GM18861 (cell line): Measurements from ENCODE around the gene VDR.

Source experiments
- ATAC-seq: cut with Tn5 transposase; IDR thresholded peaks from one replicate; pipeline ENCODE4 v1.9.1; 2021; ENCODE audit not compliant: unreplicated experiment

The VDR gene

GRCh38 chr12:47896022-47896421, 8.8 kb downstream of the VDR start:
- no peak for ATAC-seq

- ATAC-seq = no peak
These were observed 10.1 kb downstream of the VDR start for GRCh38 chr12:47894652-47895051.

- peak; percentile 44 for ATAC-seq
These were observed 10.7 kb downstream of the VDR start for GRCh38 chr12:47894068-47894467.

DNA sequence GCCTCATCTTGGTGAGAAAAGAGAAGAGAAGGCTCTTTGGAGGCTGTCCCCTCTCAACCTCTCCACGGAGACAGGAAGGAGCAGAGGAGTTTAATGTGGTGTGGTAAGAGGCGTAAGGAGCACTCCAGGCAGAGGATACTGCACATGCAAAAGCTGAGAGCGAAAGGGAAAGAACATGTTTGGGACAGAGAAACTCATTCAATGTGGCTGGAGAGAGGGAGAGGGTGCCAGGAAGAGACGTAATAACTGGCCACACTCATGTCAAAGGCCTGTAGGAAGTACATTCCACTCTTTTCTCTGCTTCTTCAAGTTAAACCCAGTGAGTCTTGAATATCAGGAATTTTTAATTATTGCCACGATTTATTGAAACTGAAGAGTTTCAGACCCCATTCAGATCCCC, 12.0 kb downstream of the VDR start:
- ATAC-seq = no peak

DNA sequence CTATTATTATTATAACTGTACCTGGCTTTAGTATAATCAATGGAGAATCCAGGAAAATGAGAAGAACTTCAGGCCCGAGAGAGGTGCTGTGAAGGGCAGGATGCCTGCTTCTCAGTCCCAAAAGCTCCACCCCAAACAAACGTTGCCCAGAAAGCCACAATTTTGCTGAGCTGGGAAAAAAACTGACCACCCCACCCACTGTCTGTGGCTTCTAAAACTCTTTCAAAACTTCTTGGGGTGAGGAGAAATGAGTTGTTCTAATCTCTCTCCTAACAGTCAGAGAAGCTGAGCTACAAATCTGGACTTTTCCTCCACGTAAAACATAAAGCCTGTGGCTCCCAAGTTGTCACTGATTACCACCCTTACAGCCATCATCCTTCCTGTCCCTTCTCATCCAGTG, 13.4 kb downstream of the VDR start:
- no peak for ATAC-seq

DNA sequence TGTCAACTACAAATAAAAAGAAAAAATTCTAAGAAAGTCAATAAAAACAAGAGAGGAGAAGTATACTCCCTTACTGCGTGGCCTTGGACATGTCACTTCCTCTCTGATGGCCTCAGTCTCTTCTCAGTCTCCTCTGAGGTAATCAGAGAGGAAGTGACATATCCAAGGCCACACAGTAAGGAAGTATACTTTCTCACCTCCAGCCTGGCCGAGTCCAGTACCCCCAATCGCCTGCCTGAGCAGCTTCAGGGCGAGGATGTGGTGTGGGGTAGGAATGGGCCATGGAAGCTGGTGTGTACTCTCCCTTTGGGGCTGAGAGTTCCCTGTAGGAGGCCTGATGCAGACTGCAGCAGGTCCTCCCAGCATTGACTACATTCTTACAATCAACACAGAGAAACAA, 15.8 kb downstream of the VDR start:
- ATAC-seq = peak; percentile 43

DNA sequence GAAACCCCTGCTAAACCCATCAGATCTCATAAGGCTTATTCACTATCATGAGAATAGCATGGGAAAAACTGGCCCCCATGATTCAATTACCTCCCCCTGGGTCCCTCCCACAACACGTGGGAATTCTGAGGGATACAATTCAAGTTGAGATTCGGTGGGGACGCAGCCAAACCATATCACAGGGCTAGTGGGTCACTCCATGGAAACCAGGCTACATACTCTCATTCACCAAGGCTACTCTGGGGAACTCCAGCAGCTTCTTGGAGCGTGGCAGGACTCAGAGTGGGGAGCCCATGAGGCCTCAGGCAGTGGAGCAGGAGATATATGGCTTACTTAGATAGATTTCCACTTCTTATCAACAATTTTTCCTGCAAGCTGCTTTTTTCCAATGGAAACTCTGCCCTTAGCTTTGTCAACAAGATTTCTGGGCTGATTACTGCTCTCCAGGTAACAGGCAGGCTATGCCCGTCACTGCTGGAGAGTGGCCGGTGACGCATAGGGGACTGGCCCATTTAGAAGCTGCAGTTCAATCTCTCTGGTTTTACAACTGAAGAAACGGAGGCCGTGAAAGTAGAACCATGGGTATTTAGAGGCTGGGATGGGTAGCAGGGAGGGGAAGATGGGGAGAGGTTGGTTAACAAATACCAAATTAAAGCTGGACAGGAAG, 16.5 kb downstream of the VDR start:
- ATAC-seq = no peak

DNA sequence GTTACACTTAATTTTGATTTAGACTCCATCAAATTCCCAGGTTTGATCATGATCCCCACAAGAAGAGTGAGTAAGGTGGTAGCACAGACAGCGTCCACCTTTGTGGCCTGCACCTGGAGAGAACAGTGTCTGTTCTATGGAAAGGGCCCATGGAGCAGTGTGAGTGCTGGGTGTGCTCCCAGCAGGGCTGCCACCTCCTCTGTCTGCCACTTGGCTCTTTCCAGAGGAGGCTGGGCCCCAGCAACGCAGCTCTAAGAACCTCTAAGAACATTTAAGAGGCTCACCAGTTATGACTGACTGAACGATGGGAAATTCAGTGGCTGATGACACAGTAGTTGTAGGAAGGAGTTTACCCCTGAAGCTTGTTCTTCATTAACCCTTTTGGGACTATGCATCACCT, 17.3 kb downstream of the VDR start:
- ATAC-seq = no peak

- ATAC-seq = no peak
These were observed 18.1 kb downstream of the VDR start for GRCh38 chr12:47886510-47887240.

GRCh38 chr12:47885566-47885965, 19.2 kb downstream of the VDR start:
- ATAC-seq = no peak

GRCh38 chr12:47885012-47885501, 19.7 kb downstream of the VDR start:
- ATAC-seq = peak; percentile 33

GRCh38 chr12:47884501-47884900, 20.3 kb downstream of the VDR start:
- no peak for ATAC-seq

GRCh38 chr12:47883663-47884195, 21.1 kb downstream of the VDR start:
- no peak for ATAC-seq

DNA sequence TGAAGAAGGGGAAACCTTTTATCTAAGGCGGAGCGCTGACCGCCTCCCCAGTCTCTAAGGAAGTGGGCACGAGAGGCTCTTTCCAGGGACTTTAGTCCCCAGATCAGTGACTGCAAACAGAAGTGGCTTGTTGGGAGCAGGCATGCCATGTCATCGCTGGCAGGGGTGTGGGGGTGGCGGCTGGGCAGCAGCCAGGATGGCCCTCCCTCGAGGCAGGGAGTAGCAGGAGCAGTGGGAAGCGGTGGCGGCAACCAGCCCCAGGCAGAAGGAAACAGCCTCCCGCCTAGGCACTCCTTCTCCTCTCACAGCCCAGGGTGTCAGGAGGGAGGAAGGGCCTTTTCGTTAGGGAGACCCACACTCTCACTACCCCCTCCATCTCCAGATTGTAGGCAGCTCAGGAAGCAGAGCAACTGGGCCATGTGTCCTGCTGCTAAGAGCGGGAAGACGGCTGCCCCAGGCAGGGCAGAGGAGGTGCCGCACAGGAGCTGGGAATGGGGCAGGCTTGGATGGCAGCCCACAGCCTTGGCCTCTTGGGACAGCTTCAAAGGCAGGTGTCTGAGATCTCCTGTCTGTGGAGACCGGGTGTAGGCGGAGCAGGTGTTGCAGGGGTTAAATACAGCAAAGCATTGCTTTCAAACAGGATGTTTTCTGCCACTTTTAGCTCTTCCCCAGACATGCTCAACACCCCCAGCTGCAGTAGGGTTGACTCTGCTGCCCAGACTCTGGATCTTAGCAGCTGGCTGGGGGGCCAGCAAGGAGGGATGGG, 21.8 kb downstream of the VDR start:
- ATAC-seq = peak; percentile 82

- ATAC-seq = no peak
These were observed 22.9 kb downstream of the VDR start for GRCh38 chr12:47881826-47882427.

- no peak for ATAC-seq
These were observed 23.7 kb downstream of the VDR start for GRCh38 chr12:47881051-47881450.

GRCh38 chr12:47878918-47879481, 25.8 kb downstream of the VDR start:
- no peak for ATAC-seq

DNA sequence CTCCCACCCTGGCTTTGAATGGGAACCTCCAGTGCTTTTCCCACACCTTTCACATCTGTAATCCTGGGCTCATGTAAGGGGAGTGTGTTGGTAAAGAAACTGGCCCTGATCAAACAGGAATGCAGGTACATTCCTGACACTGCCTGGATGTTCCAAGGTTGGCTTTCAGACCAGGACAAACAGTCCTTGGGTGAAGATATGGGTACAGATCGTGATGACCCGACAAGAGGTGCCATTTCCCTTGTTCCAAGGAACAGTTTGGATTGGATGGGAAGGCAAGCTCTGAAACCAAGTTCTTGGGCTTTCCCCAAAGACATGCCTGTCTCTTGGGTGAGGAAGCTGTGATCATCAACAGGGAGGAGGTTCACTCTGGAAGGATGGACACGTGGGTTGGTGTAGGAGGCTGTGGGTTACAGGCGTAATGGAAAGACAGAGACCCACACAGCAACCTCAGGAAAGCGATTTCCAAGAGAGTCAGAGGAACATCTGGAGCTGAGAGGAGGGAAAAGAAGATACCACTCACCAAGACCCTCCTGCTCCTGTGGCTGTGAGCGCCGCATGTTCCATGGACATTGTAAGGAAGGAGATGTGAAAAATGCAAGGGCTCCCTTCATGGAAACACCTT, 26.4 kb downstream of the VDR start:
- no peak for ATAC-seq

GRCh38 chr12:47877081-47877480, 27.7 kb downstream of the VDR start:
- no peak for ATAC-seq

DNA sequence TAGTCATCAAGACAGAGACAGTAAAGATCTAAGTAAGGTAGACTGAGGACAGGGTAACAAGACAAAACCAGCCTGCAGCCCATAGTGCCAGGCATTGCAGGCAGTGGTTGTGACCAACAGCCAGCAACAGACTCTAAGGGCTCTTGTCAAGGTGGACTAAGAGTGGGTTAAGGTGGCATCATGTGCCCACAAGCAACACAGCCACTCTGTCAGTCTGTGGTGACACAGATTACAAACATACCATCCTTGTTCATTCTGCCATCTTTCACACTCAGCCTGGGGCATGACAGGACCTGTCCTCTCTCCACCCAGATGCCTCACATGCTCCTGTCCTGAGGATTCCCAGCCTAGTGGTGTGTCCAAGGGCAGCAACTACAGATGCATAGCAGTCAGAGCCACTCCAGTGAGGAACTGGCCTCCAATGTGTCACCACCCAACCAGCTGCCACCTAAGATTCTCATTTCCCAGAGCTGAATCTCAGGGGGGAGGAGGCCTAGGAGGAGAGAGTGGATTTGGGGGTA, 28.3 kb downstream of the VDR start:
- ATAC-seq = no peak
